ENCODE results near the gene PIGU. TPM values are rescaled to one million over a fixed set of nuclear protein-coding genes. Genes with fewer than 3 reads are reported as not detected.
A peak's percentile ranks its signal among the peaks of the same experiment; 100 is the strongest.

PIGU gene
- total RNA-seq, 1 donor from 2014 or later, result 40.1 TPM

DNA sequence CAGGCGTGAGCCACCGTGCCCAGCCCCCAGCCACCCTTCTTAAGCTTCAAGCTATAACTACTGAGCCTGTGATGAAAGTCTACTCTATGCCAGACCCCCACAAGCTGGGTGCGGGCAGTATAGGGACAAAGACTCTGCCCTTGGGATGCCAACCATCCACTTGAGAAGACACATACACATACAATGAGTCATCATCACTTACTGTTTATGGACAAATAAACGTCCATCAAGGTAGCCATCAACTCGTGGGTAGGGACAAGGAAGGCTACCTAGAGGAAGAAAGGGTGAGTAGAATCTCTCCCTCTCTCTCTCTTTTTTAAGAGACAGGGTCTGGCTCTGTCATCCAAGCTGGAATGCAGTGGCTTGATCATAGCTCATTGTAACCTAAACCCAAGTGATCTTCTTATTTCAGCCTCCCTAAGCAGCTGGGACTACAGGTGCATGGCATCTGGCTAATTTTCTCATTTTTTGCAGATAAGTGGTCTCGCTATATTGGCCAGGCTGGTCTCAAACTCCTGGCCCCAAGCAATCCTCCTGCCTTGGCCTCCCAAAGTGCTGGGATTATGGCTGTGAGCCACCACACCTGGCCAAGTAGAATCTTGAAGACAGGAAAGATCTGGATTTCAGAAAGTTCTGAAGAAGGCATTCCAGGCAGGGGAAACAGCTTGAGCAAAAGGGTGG lies 24.7 kb upstream of the PIGU start:
- Mint-ChIP-seq H3K27me3 (ENCODE audit: insufficient read depth, low read depth) (peaks cover 25% of the 10 kb centered on the region), H3K4me1 (peaks cover 17% of the 10 kb centered on the region), H3K36me3 (no peaks in the 10 kb centered on the region), H3K4me3 (peak overlapping the region; percentile 23), H3K9me3 (no peaks in the 10 kb centered on the region), H3K27ac (no peak overlapping the region)
- Histone ChIP-seq H3K27ac (no peak overlapping the region), H3K27me3 (peaks cover 46% of the 10 kb centered on the region), H3K36me3 (no peaks in the 10 kb centered on the region), H3K4me2 (no peak overlapping the region), H2AFZ (replicated peaks) (no peak overlapping the region), H3K4me1 (no peaks in the 10 kb centered on the region), H3K9ac (no peak overlapping the region), H3K4me3 (no peak overlapping the region), H4K20me1 (ENCODE audit: low read depth) (peaks cover 14% of the 10 kb centered on the region), H3K79me2 (ENCODE audit: low read depth) (no peaks in the 10 kb centered on the region), H3F3A (ENCODE audit: low read depth) (peaks cover 15% of the 10 kb centered on the region), H3K9me3 (ENCODE audit: low read depth) (no peaks in the 10 kb centered on the region)
- no peak for DNase-seq (ENCODE audit: low spot score)
- TF ChIP-seq, protein P1, sequence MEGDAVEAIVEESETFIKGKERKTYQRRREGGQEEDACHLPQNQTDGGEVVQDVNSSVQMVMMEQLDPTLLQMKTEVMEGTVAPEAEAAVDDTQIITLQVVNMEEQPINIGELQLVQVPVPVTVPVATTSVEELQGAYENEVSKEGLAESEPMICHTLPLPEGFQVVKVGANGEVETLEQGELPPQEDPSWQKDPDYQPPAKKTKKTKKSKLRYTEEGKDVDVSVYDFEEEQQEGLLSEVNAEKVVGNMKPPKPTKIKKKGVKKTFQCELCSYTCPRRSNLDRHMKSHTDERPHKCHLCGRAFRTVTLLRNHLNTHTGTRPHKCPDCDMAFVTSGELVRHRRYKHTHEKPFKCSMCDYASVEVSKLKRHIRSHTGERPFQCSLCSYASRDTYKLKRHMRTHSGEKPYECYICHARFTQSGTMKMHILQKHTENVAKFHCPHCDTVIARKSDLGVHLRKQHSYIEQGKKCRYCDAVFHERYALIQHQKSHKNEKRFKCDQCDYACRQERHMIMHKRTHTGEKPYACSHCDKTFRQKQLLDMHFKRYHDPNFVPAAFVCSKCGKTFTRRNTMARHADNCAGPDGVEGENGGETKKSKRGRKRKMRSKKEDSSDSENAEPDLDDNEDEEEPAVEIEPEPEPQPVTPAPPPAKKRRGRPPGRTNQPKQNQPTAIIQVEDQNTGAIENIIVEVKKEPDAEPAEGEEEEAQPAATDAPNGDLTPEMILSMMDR (IDR thresholded peaks at IDR 0.05), result no peak
- TF ChIP-seq EZH2phosphoT487 (IDR thresholded peaks at IDR 0.05), result no peak
- TF ChIP-seq EZH2 (IDR thresholded peaks at IDR 0.05), result no peak

DNA sequence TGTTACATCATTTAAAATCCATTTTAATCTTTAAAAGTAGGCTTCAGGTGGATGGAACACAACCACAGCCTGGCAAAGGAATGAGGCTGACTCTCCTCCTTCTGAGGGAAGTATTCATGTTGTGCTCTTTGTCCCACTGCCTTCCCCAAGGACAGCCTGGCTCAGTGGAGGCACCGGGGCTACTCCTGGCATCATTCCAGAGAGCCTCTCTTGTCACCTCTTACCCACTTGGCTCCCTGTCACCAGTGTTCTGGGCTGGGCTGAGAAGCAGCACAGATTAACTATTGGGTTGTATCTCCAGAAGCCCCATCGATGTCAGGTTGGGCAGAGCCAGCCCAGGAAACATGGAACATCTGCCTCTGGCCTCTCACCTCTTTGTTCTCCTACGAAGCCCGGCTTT lies 16.5 kb upstream of the PIGU start:
- H3K4me3 Mint-ChIP-seq, result no peak overlapping the region
- TF ChIP-seq, protein P1 (IDR thresholded peaks at IDR 0.05), result no peak
- TF ChIP-seq EZH2 (IDR thresholded peaks at IDR 0.05), result no peak
- TF ChIP-seq EZH2phosphoT487 (IDR thresholded peaks at IDR 0.05), result no peak
- Histone ChIP-seq H3K27me3 (no peaks in the 10 kb centered on the region), H3K27ac (no peak overlapping the region), H3K9me3 (ENCODE audit: low read depth) (no peaks in the 10 kb centered on the region), H3K4me3 (no peak overlapping the region), H3K4me1 (no peaks in the 10 kb centered on the region), H4K20me1 (ENCODE audit: low read depth) (no peaks in the 10 kb centered on the region), H3K79me2 (ENCODE audit: low read depth) (no peaks in the 10 kb centered on the region), H3K9ac (no peak overlapping the region), H3K36me3 (no peaks in the 10 kb centered on the region), H3K4me2 (no peak overlapping the region), H3F3A (ENCODE audit: low read depth) (no peaks in the 10 kb centered on the region), H2AFZ (replicated peaks) (no peak overlapping the region)
- peaks cover under 1% of the 10 kb centered on the region for H3K27me3 Mint-ChIP-seq (ENCODE audit: insufficient read depth, low read depth)
- no peaks in the 10 kb centered on the region for H3K9me3 Mint-ChIP-seq
- no peaks in the 10 kb centered on the region for H3K4me1 Mint-ChIP-seq
- DNase-seq (ENCODE audit: low spot score), result no peak
- no peak overlapping the region for H3K27ac Mint-ChIP-seq
- H3K36me3 Mint-ChIP-seq, result no peaks in the 10 kb centered on the region

DNA sequence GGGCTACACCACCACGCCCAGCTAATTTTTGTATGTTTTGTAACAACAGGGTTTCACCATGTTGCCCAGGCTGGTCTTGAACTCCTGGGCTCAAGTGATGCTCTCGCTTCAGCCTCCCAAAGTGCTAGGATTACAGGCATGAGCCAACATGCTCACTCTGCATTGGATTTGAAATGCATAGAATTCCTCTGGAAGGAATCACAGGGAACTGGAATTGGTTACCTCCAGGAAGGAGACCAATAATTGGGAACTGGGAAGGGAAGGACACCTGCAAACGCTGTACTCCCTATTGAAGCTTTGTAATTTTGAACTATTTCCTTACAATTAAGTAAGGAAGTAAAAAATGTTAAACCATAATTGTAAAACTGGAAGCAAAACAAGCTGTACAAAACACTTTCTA lies 14.9 kb upstream of the PIGU start:
- no peaks in the 10 kb centered on the region for H3K9me3 Mint-ChIP-seq
- Histone ChIP-seq H3K27me3 (no peaks in the 10 kb centered on the region), H4K20me1 (ENCODE audit: low read depth) (no peaks in the 10 kb centered on the region)

More for the DNA sequence above, 14.9 kb upstream of the PIGU start:
- Histone ChIP-seq H3K4me3 (no peak overlapping the region), H3K79me2 (ENCODE audit: low read depth) (no peaks in the 10 kb centered on the region), H3K27ac (no peak overlapping the region), H2AFZ (replicated peaks) (no peak overlapping the region), H3K9me3 (ENCODE audit: low read depth) (no peaks in the 10 kb centered on the region), H3K4me1 (no peaks in the 10 kb centered on the region), H3K4me2 (no peak overlapping the region), H3F3A (ENCODE audit: low read depth) (no peaks in the 10 kb centered on the region), H3K9ac (no peak overlapping the region), H3K36me3 (no peaks in the 10 kb centered on the region)
- Mint-ChIP-seq H3K36me3 (no peaks in the 10 kb centered on the region), H3K27me3 (ENCODE audit: insufficient read depth, low read depth) (no peaks in the 10 kb centered on the region), H3K4me1 (no peaks in the 10 kb centered on the region), H3K27ac (no peak overlapping the region), H3K4me3 (no peak overlapping the region)
- TF ChIP-seq EZH2 (IDR thresholded peaks at IDR 0.05), result no peak
- TF ChIP-seq, protein P1 (IDR thresholded peaks at IDR 0.05), result no peak
- no peak for TF ChIP-seq EZH2phosphoT487 (IDR thresholded peaks at IDR 0.05)
- DNase-seq (ENCODE audit: low spot score), result no peak
